HG03175 (cell line): ENCODE measurements around the gene TFCP2L1.

Experiments used
- ATAC-seq: cut with Tn5 transposase; IDR thresholded peaks from one replicate; pipeline ENCODE4 v1.9.1; 2021; ENCODE audit warnings: mild to moderate bottlenecking, moderate library complexity; ENCODE audit not compliant: unreplicated experiment

TFCP2L1 gene

DNA sequence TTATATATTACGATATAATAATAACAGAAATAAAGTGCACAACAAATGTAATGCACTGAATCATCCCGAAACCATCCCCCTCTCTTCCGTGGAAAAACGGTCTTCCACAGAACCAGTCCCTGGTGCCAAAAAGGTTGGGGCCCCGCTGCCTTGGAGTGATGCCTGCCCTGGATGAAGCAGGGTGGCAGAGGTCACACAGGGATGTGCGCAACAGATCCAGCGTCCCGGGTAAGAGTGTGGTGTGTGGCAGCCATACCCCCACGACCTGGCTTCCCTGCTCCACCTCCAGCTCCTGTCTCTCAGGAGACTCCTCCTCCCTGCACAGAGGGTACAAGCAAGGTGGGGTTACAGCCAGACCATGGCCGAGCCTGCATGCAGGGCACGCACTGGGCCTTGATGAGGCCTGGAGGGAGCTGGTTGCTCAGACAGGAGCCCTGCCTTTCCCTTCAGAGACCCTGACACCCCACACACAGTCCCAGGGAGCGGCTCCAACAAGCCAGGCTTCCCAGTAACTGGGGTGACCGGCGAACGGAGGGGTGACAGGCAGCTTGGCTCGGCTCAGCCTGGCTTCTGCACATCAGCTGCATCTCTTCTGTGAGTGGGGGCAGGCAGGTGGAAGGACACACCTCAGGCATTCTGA is 41.1 kb downstream of the TFCP2L1 start:
- ATAC-seq = no peak

DNA sequence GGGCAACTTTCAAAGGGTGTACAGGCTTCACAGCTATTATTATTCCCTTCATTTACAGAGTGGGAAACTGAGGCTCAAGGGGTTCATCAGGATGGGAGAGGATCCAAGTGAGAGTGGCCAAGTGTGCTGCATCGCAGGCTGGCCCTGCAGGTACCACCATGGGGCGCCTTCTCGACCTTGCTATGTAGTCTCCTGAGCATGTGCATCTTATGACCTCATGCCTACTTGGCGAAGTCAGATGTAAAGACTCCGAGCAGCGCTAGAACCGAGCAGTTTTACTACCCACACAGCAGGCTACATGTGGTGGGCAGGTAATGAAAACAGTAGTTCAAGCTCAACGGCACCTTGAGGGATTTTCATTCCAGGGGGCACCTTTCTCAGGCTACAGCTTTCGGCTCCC is 42.0 kb downstream of the TFCP2L1 start:
- ATAC-seq = no peak

DNA sequence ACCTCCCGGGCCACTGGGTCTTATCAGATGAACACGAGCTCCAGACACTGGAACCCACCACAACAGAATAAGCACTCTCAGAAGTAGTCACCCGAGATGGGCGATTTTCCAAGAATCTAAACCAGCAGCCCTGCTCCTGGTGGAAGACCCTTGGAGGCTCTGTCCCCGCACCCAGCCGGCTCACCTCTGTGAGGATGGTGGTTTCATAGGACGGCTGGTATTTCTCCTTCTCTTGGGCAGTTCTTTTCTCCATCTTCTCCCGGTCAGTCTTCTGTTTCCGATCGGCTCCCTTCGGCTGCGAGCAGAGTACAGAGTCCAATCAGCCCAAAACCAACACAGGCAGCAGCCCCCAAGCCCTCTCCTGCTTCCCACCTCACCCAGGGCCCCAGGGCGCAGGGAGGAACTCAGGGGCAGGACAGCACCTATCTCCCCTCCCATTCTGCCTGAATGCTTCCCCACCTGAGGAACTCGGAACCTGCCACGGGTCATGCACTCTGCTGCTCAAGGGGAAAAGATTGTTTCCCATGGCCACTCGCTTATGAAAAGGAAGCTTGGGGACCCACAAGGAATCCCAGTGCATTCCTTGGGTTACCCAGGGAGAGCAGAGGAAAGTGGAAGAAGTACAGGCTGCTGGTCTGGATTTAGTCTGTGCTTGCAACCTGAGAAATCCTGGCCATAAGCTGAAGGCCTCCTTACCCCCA is 42.7 kb downstream of the TFCP2L1 start:
- ATAC-seq = no peak

DNA sequence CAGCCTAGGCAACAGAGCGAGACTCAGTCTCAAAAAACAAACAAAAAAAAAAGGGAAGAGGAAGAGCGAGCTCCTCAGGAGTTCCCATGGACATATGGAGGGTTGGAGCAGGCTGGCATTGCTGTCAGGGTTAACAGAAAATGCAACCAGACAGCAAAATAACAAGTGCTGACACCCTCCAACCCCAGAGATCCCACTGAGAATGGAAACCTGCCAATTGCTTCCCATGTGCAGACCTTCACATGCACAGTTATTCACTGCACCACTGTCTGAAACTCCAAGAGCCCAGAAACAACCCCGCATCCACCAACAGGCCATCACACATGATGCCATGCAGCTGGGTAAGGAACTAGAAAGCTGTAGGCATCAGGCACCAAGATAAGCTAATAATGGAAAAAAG is 43.5 kb downstream of the TFCP2L1 start:
- no peak for ATAC-seq

DNA sequence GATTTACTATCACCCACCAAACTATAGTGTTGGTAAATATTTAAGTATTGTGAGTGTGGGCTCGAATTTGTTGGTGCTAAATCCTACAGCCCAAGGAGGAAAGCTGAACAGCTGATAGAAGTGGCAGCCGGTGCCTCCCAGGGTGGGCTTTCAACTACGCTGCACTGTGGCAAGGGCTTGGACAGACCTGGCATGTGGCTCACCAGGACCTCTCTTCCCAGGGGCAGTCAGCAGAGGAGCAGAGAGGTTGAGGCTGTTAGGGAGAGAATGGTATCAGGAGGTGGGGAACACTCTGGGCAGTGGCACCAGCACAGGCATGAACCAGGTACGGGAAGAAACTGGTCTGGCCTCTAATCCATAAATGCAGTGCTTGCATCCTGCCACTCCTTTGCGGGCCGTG is 44.6 kb downstream of the TFCP2L1 start:
- ATAC-seq = no peak

DNA sequence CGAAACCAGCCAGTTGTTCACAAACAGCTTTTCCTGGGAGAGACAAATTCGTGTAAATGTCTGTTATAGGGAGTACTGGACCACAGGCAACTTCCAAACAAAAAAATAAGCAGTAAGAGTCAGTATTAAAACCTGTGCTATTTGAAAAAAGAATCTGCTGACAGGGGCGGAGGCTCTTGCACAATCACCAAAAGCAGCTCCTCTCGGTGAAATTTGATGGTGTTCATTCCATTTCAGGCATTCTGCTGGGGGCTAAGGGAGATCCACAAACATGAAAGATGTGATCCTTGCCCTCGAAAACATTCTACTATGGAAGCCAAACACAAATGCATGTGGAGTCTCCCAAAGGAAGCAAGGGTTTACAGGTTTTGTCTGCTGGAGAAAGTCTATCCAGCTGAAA is 45.0 kb downstream of the TFCP2L1 start:
- ATAC-seq = no peak

- no peak for ATAC-seq
Measured at GRCh38 chr2:121239471-121239870, 45.5 kb downstream of the TFCP2L1 start.

DNA sequence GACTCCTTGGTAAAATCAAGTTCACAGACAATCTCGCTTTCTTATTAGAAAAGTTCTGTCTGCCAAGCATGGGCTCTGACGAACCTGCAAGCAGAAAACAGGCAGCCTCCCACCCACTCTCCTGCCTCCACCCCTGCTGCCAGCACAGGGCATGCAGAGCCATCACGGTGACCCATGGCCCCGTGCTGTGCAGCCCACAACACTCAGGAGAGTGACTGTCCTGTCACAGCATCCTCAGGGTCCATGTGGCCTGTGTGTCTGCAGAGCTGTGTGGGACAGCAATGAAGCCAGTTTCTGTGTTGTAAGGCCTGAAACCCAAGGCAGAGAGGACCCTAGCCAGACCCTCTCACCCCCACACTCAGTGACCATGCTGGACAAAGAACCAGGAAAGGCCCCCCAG is 46.2 kb downstream of the TFCP2L1 start:
- ATAC-seq = no peak

GRCh38 chr2:121237980-121238665 is 46.9 kb downstream of the TFCP2L1 start:
- no peak for ATAC-seq

GRCh38 chr2:121237336-121237979 is 47.5 kb downstream of the TFCP2L1 start:
- ATAC-seq = no peak

DNA sequence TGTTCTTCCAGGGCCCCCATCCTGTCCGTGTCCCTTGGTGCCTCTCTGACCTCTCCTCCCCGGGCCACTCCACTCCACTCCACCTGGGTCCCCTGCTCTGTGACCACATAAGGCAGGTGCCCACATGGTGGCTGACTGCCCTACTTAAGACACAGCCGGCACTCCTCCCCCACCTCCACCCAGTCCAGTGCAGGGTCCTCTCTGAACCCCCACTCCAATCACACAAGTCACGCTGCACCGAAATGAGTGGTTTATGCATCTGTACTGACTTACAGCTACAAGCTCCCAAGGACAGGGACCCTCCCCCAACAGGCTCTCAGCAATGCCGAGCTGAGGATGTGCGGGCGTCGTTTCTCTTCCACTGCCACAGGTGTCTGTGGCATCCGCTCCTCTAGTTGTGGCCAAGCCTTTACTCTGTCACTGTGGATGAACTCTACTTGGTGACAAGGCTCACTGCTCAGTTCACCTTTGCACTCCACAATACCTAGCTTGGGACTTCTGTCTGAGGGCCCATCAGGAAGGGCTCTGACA is 48.3 kb downstream of the TFCP2L1 start:
- no peak for ATAC-seq

DNA sequence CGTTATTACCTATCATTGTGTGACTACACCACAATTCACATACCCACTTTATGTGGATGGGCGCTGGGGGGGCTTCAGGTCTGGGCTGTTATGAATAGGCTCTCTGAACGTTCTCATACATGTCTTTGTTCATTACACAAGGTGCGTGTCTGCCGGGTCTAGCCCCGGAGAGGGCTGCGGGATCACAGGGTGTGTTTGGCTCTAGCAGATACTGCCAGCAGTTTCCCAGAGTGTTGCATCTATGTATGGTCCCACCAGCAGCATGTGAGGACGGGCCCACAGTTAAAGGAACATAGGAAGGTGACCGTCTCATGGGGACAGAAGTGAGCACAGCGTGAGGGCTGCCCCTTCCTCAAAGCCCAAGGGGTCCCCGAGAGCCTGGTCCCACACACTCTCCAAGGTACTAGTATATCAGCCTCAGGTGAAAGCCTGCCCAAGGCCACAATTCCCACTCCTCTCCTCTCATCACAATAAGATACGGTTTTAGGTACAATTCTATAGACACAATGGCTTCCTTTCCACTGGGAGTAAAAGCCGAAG is 48.8 kb downstream of the TFCP2L1 start:
- ATAC-seq = no peak

GRCh38 chr2:121235542-121235941 is 49.5 kb downstream of the TFCP2L1 start:
- ATAC-seq = no peak

DNA sequence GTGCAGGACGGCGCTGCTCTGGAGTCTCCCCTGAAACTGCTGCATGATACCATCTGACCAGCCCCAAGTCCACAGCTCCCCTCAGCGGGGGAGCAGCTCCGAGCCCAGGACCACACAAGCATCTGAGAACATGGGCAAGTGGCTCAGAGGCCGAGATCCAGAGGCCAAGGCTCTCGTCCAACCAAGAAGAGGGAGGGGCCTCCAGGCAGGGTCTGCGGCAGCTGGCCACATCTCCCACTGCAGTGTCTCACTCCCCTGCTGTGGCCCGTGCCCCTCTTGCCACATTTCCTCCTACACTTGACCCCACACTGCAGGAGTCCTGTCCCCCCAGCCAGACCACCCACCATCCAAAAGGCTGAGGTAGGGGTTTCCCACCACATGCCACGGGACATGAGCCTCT is 50.2 kb downstream of the TFCP2L1 start:
- ATAC-seq = no peak

GRCh38 chr2:121234144-121234543 is 50.9 kb downstream of the TFCP2L1 start:
- ATAC-seq = no peak

DNA sequence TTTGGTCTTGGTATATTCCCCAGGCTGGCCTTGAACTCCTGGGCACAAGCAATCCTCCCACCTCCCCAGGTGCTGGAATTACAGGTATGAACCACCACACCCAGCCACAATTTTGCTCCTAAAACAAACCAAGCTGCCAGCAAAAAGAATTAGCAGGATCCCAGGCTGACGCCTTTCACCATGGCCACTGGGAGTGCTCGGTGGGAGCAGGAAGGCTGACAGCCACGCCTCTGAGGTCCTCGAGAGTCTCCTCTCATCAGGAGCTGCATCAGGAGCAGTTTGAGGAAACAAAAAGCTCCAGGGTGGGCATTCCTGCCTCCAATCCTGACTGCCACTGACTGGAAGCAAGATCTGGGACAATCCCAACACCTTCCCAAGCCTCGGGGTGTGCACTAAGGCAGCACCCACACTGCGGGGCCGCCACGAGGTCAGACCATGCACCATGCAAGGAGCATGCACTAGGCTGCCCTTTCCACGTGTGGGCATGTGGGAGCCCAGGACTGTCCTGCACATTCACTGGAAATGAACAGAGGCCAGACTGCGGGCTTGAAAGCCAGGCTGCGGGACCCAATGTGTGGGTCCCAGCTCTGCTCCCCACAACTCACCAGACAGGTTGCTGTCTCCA is 51.4 kb downstream of the TFCP2L1 start:
- ATAC-seq = no peak

DNA sequence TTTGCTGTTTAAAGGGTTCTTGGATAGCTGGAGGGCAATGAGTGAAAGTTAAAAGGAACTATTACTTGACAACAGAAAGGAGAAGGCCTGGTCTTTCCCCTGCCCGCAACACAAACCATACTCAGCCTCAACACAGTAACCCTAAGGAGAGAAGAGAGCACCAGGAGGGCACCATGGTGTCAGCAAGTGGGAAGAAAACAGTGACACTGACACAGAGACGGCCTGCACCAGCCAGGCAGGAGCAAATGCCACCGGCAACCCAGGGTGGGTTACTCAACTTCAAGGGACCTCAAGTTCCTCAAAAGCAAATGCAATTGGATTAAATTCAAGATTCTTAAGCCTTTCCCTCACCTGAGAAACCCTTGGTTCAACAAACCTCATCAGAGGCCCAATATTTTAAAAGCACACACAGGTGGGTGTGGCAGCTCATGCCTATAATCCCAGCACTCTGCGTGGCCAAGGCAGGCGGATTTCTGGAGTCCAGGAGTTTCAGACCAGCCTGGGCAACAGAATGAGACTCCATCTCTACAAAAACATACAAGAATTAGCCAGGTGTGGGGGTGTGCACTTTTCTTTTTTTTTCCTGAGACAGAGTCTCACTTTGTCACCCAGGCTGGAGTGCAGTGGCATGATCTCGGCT is 52.3 kb downstream of the TFCP2L1 start:
- no peak for ATAC-seq

- ATAC-seq = no peak
Measured at GRCh38 chr2:121231385-121232000, 53.5 kb downstream of the TFCP2L1 start.

- no peak for ATAC-seq
Measured at GRCh38 chr2:121228521-121228920, 56.5 kb downstream of the TFCP2L1 start.
